Measurements from ENCODE around the gene FASLG.

Gene FASLG

GRCh38 chr1:172630056-172630818, 28.7 kb upstream of the FASLG start:
- TF ChIP-seq, protein P1, sequence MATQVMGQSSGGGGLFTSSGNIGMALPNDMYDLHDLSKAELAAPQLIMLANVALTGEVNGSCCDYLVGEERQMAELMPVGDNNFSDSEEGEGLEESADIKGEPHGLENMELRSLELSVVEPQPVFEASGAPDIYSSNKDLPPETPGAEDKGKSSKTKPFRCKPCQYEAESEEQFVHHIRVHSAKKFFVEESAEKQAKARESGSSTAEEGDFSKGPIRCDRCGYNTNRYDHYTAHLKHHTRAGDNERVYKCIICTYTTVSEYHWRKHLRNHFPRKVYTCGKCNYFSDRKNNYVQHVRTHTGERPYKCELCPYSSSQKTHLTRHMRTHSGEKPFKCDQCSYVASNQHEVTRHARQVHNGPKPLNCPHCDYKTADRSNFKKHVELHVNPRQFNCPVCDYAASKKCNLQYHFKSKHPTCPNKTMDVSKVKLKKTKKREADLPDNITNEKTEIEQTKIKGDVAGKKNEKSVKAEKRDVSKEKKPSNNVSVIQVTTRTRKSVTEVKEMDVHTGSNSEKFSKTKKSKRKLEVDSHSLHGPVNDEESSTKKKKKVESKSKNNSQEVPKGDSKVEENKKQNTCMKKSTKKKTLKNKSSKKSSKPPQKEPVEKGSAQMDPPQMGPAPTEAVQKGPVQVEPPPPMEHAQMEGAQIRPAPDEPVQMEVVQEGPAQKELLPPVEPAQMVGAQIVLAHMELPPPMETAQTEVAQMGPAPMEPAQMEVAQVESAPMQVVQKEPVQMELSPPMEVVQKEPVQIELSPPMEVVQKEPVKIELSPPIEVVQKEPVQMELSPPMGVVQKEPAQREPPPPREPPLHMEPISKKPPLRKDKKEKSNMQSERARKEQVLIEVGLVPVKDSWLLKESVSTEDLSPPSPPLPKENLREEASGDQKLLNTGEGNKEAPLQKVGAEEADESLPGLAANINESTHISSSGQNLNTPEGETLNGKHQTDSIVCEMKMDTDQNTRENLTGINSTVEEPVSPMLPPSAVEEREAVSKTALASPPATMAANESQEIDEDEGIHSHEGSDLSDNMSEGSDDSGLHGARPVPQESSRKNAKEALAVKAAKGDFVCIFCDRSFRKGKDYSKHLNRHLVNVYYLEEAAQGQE (IDR thresholded peaks at IDR 0.05; ENCODE audit: insufficient read depth in 1 of 2, low read depth in 2 of 2, low read length in 2 of 2): no peak
- TF ChIP-seq TAF1 (IDR thresholded peaks at IDR 0.05; ENCODE audit: borderline replicate concordance, insufficient read depth, low read length): no peak
- no peak for TF ChIP-seq SIN3A (IDR thresholded peaks at IDR 0.05; ENCODE audit: borderline replicate concordance, insufficient read depth, low read length)
- no peak for TF ChIP-seq FOXP2 (optimal IDR thresholded peaks at IDR 0.05; ENCODE audit: borderline replicate concordance, extremely low read depth, extremely low read length, insufficient read depth)
- no peak for TF ChIP-seq POLR2AphosphoS5 (IDR thresholded peaks at IDR 0.05; ENCODE audit: low read depth, low read length)

DNA sequence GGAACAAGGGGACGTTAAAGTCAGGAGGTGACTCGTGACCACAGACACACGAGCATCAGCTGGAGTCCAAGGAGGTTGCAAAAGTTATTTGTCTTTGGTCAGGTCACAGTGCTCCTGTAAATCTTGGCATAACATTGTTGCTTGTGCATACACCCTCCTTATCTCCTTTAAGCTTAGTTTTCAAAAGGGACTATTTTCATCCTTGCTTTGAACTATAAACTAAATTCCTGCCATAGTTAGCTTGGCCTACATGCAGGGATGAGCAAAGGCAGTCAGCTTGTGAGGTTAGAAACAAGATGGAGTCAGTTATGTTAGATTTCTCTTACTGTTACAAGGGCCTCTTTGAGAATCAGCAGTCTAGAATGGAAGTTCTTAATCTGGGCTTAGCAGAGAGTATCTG, 28.0 kb upstream of the FASLG start:
- TF ChIP-seq FOXP2 (optimal IDR thresholded peaks at IDR 0.05; ENCODE audit: borderline replicate concordance, extremely low read depth, extremely low read length, insufficient read depth) (no peak), SIN3A (IDR thresholded peaks at IDR 0.05; ENCODE audit: borderline replicate concordance, insufficient read depth, low read length) (no peak), POLR2AphosphoS5 (IDR thresholded peaks at IDR 0.05; ENCODE audit: low read depth, low read length) (no peak), TAF1 (IDR thresholded peaks at IDR 0.05; ENCODE audit: borderline replicate concordance, insufficient read depth, low read length) (no peak)
- TF ChIP-seq, protein P1 (IDR thresholded peaks at IDR 0.05; ENCODE audit: insufficient read depth in 1 of 2, low read depth in 2 of 2, low read length in 2 of 2): no peak

GRCh38 chr1:172637522-172637921, 21.4 kb upstream of the FASLG start:
- TF ChIP-seq SIN3A (IDR thresholded peaks at IDR 0.05; ENCODE audit: borderline replicate concordance, insufficient read depth, low read length): no peak
- TF ChIP-seq FOXP2 (optimal IDR thresholded peaks at IDR 0.05; ENCODE audit: borderline replicate concordance, extremely low read depth, extremely low read length, insufficient read depth): no peak
- TF ChIP-seq POLR2AphosphoS5 (IDR thresholded peaks at IDR 0.05; ENCODE audit: low read depth, low read length): no peak
- TF ChIP-seq TAF1 (IDR thresholded peaks at IDR 0.05; ENCODE audit: borderline replicate concordance, insufficient read depth, low read length): no peak; the same call in 1 of the 2 replicates
- TF ChIP-seq, protein P1 (IDR thresholded peaks at IDR 0.05; ENCODE audit: insufficient read depth in 1 of 2, low read depth in 2 of 2, low read length in 2 of 2): no peak

DNA sequence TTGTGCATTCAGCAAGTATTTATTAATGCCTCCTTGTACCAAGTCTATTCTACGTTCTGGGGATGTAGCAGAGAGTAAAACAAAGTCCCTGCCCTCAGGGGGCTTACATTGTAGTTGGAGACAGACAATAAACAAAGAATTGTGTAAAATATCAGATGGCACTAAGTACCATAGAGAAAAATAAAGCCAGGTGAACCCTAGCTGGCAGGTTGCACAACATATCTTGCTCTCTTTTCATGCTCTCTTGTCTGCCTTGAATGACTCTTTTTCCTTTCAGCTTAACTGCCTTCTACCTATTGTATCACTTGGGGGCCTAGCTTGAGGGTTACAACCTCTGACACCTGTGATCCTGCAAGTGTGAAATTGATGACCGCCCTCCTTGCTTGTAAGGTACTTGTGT, 20.7 kb upstream of the FASLG start:
- no peak for TF ChIP-seq SIN3A (IDR thresholded peaks at IDR 0.05; ENCODE audit: borderline replicate concordance, insufficient read depth, low read length)
- no peak for TF ChIP-seq TAF1 (IDR thresholded peaks at IDR 0.05; ENCODE audit: borderline replicate concordance, insufficient read depth, low read length)
- TF ChIP-seq POLR2AphosphoS5 (IDR thresholded peaks at IDR 0.05; ENCODE audit: low read depth, low read length): no peak
- no peak for TF ChIP-seq FOXP2 (optimal IDR thresholded peaks at IDR 0.05; ENCODE audit: borderline replicate concordance, extremely low read depth, extremely low read length, insufficient read depth)
- TF ChIP-seq, protein P1 (IDR thresholded peaks at IDR 0.05; ENCODE audit: insufficient read depth in 1 of 2, low read depth in 2 of 2, low read length in 2 of 2): no peak
